Endometrium (tissue), 2 donors: ENCODE results near the gene PHACTR2.
A peak's percentile ranks its signal among the peaks of the same experiment; 100 is the strongest.
"Not testable (repeated sequence)": the region's sequence is repeated elsewhere in the genome, so short reads cannot be mapped to it uniquely, and the experiment has no call there.

Source experiments
- FAIRE-seq: peaks from 2 replicates; lab custom pipeline; 2012; peaks lifted over from hg19 to GRCh38; lab: Jason Lieb, UNC
- donor health status: control.
- donor health status: control.

The PHACTR2 gene

GRCh38 chr6:143677891-143678791, at the start of gene PHACTR2:
TSS of gene PHACTR2 (plus strand) at chr6:143677965. CDS start at chr6:143678164, 199 bp downstream.
- FAIRE-seq: peak; percentile 18

GRCh38 chr6:143629104-143630080, 48.4 kb upstream of the PHACTR2 start:
- FAIRE-seq: no peak

DNA sequence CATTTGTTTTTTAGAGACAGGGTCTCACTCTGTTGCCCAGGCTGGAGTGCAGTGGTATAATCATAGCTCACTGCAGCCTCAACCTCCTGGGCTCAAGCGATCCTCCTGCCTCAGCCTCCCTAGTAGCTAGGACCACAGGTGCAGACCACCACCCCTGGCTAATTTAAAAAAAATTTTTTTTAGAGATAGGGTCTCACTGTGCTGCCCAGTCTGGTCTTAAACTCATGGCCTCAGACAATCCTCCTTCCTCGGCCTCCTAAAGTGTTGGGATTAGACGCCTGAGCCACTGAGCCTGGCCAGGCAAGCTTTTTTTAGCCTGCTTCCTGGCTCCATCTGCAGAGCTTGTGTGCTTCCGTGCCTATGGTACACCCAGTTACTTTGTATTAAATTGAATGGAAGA, 46.6 kb upstream of the PHACTR2 start:
- FAIRE-seq: not testable (repeated sequence)

DNA sequence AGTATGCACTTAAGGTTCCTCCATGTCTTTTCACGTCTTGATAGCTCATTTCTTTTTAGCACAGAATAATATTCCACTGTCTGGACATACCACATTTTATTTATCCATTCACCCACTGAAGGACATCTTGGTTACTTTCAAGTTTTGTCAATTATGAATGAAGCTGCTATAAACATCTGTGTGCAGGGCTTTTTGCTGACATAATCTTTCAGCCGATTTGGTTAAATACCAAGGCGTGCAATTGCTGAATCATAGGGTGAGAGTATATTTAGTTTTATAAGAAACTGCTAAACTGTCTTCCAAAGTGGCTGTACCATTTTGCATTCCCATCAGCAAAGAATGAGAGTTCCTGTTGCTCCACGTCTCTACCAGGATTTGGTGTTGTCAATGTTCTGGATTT, 44.9 kb upstream of the PHACTR2 start:
- no peak for FAIRE-seq

- no peak for FAIRE-seq
Measured at GRCh38 chr6:143634486-143634885, 43.3 kb upstream of the PHACTR2 start.

DNA sequence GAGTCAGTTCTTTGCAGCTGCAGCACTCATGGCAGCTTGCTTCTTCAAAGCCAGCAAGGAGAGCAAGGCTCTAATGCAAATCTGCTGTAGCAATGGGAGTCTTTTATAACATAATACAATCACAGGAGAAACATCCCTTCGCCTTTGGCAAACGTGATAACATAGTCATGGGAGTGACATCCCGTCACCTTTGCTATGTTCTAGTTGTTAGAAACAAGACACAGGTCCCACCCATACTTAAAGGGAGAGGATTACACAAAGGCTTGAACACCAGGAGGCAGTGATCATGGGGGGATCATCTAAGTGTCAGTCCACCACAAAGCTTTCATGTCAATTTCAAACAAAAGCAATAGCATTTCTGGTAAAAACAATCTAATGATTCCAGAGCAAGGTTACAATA, 40.1 kb upstream of the PHACTR2 start:
- no peak for FAIRE-seq

DNA sequence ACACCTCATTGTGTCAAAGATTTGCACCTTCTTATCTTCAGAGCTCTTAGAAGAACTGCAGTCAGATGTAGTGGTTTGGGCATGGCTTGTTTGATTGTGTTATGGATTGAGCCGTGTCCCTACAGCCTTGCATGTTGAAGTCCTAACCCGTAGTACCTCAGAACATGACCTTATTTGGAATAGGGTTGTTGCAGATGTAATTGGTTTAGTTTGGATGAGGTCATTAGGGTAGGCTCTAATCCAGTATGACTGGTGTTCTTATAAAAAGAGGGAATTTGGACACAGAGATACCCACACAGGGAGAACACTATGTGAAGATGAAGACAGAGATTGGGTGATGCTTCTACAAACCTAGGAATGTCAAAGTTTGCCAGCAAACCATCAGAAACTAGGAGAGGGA, 35.4 kb upstream of the PHACTR2 start:
- FAIRE-seq: no peak

DNA sequence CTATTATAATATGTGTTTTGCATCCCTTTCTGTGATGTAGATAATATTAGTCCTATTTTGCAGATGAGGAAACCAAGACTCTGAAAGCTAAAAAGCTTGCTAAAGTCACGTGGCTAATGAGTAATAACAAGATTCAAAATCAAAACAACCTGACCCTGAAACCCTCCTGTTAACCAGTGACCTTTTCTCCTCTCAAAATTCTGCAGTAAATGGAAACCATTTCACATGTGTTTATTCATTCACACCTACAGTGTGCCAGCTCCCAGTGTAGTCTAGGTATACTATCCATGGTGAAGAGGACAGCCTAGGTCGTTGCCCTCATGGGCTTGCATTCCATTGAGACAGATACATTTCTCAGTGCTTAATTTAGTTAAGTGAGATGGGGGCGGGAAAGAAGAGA, 30.6 kb upstream of the PHACTR2 start:
- FAIRE-seq: no peak

DNA sequence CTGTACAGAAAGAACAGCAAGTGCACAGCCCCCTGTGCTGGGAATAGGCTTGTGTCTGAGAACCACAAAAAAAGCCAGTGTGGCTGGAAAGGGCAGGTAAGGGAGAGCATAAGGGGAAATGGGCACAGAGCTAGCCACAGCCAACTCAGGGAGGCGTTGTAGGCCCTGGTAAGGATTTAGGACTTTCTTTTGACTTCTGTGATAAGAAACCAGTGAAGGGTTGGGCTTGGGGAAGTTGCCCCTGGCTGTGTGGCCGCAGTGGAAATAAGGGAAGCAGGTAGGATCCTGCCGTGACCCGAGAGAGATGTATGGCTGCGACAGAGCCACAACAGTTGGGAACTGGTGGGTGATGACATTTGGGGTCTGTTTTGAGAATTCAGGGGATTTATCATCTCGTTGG, 30.0 kb upstream of the PHACTR2 start:
- no peak for FAIRE-seq

DNA sequence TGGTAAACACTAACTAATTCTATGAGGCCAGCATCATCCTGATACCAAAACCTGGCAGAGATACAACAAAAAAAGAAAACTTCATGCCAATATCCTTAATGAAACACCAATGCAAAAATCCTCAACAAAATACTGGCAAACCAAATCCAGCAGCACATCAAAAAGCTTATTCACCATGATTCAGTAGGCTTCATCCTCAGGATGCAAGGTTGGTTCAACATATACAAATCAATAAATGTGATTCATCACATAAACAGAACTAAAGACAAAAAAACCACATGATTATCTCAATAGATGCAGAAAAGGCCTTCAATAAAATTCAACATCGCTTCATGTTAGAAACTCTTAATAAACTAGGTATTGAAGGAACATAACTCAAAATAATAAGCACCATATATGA, 28.4 kb upstream of the PHACTR2 start:
- FAIRE-seq: not testable (repeated sequence)

- not testable (repeated sequence) for FAIRE-seq
Measured at GRCh38 chr6:143651328-143651727, 26.4 kb upstream of the PHACTR2 start.

GRCh38 chr6:143652841-143653331, 24.9 kb upstream of the PHACTR2 start:
- FAIRE-seq: no peak

DNA sequence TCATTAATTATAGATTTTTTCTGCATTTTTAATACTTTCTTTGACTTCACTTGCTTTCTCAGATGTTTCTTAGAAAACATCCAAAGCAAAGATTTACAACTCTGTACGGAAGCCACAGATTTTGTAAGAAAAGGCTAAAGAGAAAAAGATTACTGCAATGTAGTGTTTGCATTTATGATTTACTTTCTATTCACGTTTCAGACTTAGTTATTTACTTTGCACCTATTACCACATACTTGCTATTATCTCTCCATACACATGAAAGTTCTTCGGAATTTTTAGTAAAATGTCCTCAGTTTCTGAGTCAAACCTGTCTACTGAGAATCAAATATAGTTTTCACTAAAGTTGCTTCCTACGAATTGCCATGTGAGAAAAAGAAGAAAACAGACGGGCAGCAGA, 22.2 kb upstream of the PHACTR2 start:
- FAIRE-seq: no peak

- FAIRE-seq: no peak
Measured at GRCh38 chr6:143656026-143656425, 21.7 kb upstream of the PHACTR2 start.

GRCh38 chr6:143657809-143658208, 20.0 kb upstream of the PHACTR2 start:
- FAIRE-seq: no peak

DNA sequence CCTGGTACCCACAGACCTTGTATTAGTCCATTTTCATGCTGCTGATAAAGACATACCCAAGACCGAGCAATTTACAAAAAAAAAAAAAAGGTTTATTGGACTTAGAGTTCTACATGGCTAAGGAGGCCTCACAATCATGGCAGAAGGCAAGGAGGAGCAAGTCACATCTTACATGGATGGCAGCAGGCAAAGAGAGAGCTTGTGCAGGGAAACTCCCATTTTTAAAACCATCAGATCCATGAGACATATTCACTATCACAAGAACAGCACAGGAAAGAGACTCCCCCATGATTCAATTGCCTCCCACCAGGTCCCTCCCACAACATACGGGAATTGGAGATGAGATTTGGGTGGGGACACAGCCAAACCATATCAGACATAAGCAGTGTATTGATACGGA, 17.6 kb upstream of the PHACTR2 start:
- not testable (repeated sequence) for FAIRE-seq

DNA sequence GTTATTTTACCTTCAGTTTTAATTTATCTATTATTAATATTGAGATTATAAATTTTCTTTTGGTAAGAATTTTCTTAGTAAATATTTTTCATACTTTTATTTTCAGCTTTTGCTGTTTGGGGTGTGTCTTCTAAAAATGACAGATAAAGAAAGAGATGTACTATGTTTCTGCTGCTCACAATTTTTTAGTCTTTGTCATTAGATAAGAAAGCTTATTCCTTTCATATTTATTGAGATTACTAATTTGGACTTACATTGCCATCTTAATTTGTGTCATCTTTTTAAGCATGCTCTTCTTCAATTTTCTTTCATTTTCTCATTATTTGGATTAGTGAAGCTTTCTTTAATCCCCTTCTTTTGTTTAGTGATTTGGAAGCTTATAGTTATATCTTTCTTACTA, 13.6 kb upstream of the PHACTR2 start:
- FAIRE-seq: peak; percentile 21

DNA sequence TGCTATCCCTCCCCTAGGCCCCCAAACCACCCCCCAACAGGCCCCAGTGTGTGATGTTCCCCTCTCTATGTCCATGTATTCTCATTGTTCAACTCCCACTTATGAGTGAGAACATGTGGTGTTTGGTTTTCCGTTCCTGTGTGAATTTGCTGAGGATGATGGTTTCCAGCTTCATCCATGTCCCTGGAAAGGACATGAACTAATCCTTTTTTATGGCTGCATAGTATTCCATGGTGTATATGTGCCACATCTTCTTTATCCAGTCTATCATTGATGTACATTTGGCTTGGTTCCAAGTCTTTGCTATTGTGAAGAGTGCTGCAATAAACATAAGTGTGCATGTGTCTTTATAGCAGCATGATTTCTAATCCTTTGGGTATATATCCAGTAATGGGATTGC, 11.8 kb upstream of the PHACTR2 start:
- FAIRE-seq: not testable (repeated sequence)

GRCh38 chr6:143669483-143669882, 8.3 kb upstream of the PHACTR2 start:
- FAIRE-seq: not testable (repeated sequence)

GRCh38 chr6:143673669-143674068, 4.1 kb upstream of the PHACTR2 start:
- no peak for FAIRE-seq

GRCh38 chr6:143674483-143675381, 3.0 kb upstream of the PHACTR2 start:
- FAIRE-seq: no peak
